Common myeloid progenitor, CD34-positive (primary cell): ENCODE results near the gene TBC1D22B.

Experiments used
- CTCF ChIA-PET: fragments of 350-600 bp; sonication (Branson Sonifier 250); formaldehyde crosslinking; loops from one replicate; lab custom pipeline; 2021; ENCODE audit warnings: antibody characterized with exemption; lab: Charles Lee
- POLR2A ChIA-PET: fragments of 350-600 bp; sonication (Branson Sonifier 250); formaldehyde crosslinking; loops from one replicate; lab custom pipeline; 2021; ENCODE audit warnings: antibody characterized with exemption; lab: Charles Lee
- DNase-seq, 3 donors: peaks; one replicate each; pipeline versions ENCODE4 v3.0.0 to v3.0.0-alpha.2; 2013
- H3K27ac ChIP-seq, 2 experiments: 1 replicate in 1 of 2; 2 replicates in 1 of 2; pipeline ENCODE4 v1.7.0; 2013; ENCODE audit warnings: inconsistent platforms in 2 of 2, low read length in 2 of 2, mild to moderate bottlenecking in 2 of 2, low read depth in 1 of 2, moderate library complexity in 1 of 2; ENCODE audit not compliant: severe bottlenecking in 2 of 2, insufficient read depth in 1 of 2, poor library complexity in 1 of 2
- H3K27me3 ChIP-seq, 5 experiments: replicated peaks in 2 of 5; 1 replicate in 3 of 5; 2 replicates in 2 of 5; pipeline versions ENCODE4 v1.6.1 to v1.7.0; 2013; ENCODE audit warnings: low read length in 4 of 5, mild to moderate bottlenecking in 2 of 5, moderate library complexity in 2 of 5, inconsistent platforms in 1 of 5; ENCODE audit not compliant: insufficient read depth in 5 of 5, control insufficient read depth in 4 of 5
- H3K36me3 ChIP-seq, 4 experiments: 1 replicate in 2 of 4; 2 replicates in 2 of 4; pipeline versions ENCODE4 v1.6.1 to v1.7.0; 2013; ENCODE audit warnings: low read length in 3 of 4, control low read depth in 1 of 4, mild to moderate bottlenecking in 1 of 4; ENCODE audit not compliant: control insufficient read depth in 4 of 4, insufficient read depth in 4 of 4
- H3K4me1 ChIP-seq, 4 experiments: 1 replicate in 3 of 4; 2 replicates in 1 of 4; pipeline versions ENCODE4 v1.6.1 to v1.7.1; 2013; ENCODE audit warnings: low read length in 3 of 4, mild to moderate bottlenecking in 3 of 4, control low read depth in 1 of 4, inconsistent platforms in 1 of 4, moderate library complexity in 1 of 4; ENCODE audit not compliant: control insufficient read depth in 4 of 4, insufficient read depth in 4 of 4; ENCODE audit errors: control extremely low read depth in 1 of 4
- H3K4me3 ChIP-seq, 7 experiments: 1 replicate in 4 of 7; 2 replicates in 3 of 7; pipeline versions ENCODE4 v1.5.1 to v1.7.0; 2013; ENCODE audit warnings: mild to moderate bottlenecking in 7 of 7, low read length in 6 of 7, moderate library complexity in 6 of 7, inconsistent platforms in 2 of 7, low read depth in 2 of 7, control low read depth in 1 of 7; ENCODE audit not compliant: insufficient read depth in 4 of 7, control insufficient read depth in 1 of 7; ENCODE audit errors: extremely low read depth in 1 of 7
- H3K9me3 ChIP-seq, 5 experiments: 1 replicate in 4 of 5; 2 replicates in 1 of 5; pipeline versions ENCODE4 v1.6.1 to v1.7.1; 2013; ENCODE audit warnings: low read length in 4 of 5, mild to moderate bottlenecking in 2 of 5, inconsistent platforms in 1 of 5, low read depth in 1 of 5, moderate library complexity in 1 of 5; ENCODE audit not compliant: control insufficient read depth in 4 of 5, insufficient read depth in 2 of 5; ENCODE audit errors: control extremely low read depth in 1 of 5
- WGBS: methylation state at CpG from one replicate; pipeline ENCODE4 v1.1.5; 2013; ENCODE audit not compliant: insufficient coverage; 5-methylcytosine and 5-hydroxymethylcytosine counted together

Gene TBC1D22B

DNA sequence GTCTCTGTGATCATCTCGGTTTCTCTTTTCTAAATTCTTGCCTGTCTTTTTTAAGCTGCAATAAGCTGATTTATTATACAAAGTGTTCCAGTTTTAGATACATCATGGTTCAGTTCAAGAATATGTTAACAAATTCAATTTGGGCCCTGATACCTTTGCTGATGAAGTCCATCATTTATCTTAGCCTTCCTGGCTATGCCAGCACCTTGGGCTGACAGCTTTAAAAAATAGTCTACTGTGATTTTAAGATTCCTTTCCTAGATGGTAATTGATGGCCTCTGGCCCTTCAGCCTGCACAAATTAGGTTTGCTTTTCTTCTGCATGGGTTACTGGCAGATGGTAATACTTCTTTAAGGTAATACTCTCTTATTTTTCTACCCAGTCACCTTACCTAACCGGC is 7.4 kb downstream of the TBC1D22B start:
- ChIA-PET CTCF (no interaction called here), POLR2A (no interaction called here)
- no peak for DNase-seq
- no peaks in the 10 kb centered on the region for H3K9me3 ChIP-seq
- no peaks in the 10 kb centered on the region for H3K27me3 ChIP-seq
- H3K36me3 ChIP-seq: peaks cover 0 to 4% (median 2%) of the 10 kb centered on the region in 4 experiments
- no peak overlapping the region for H3K27ac ChIP-seq
- H3K4me3 ChIP-seq: peak overlapping the region in 1 of 7 experiments; percentile 32
- H3K4me1 ChIP-seq: peaks cover 7 to 18% (median 17%) of the 10 kb centered on the region in 4 experiments
- WGBS: no CpG with 5 or more reads among the region's 2 CpGs

DNA sequence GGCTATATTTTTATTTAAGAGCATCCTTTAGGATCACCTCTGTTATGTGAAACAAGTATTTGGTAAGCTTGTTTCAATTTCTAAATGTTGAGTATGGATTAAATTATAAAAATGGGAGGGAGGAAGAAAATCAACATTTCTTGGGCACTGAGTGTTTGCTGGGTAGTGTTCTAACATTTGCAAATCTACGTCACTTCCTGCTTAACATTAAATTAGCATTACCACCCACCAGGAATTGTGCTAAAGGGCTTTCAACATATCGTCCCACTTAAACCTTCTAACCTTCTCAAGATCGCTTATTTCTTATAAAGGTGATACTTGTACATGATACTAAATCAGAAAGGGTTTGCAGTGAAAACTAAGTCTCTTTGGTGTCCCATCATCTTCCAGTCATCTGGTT is 8.3 kb downstream of the TBC1D22B start:
- H3K4me3 ChIP-seq: no peak overlapping the region
- ChIA-PET POLR2A (no interaction called here), CTCF (no interaction called here)
- peaks cover 0 to 7% (median 4%) of the 10 kb centered on the region in 4 experiments for H3K36me3 ChIP-seq
- 100% methylated on average over 1 of the region's 3 CpGs for WGBS
- no peaks in the 10 kb centered on the region for H3K9me3 ChIP-seq
- peaks cover 6 to 16% (median 10%) of the 10 kb centered on the region in 4 experiments for H3K4me1 ChIP-seq
- no peaks in the 10 kb centered on the region for H3K27me3 ChIP-seq
- no peak for DNase-seq
- no peak overlapping the region for H3K27ac ChIP-seq

DNA sequence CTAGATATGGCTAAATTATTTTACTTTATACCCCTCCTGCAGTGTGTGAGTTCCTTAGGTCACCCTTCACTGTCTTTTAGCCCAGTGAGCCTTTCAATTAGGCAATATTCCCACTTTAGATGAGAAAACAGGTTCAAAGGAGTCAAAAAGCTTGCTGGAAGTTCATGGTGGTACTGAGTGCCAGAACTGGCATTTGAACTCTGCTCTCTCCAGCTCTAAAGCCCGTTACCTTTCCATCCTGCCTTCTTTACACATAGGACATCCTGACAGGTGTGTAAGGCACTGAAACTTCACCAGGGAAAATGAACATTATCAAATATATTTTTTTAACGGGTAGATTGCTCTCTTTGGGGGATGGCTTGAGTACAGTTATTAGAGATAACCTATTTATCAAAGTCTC is 11.5 kb downstream of the TBC1D22B start:
- Histone ChIP-seq H3K27ac (no peak overlapping the region), H3K4me1 (peaks cover 6 to 29% (median 11%) of the 10 kb centered on the region in 4 experiments), H3K27me3 (no peaks in the 10 kb centered on the region), H3K36me3 (peaks cover 0 to 7% (median 3%) of the 10 kb centered on the region in 4 experiments), H3K9me3 (no peaks in the 10 kb centered on the region), H3K4me3 (no peak overlapping the region)
- POLR2A ChIA-PET: no interaction called here
- CTCF ChIA-PET: interaction anchor here (0.9 kb wide), 1 partner anchor 14 kb away, joined by 3 read pairs; no protein-coding TSS in a partner anchor
- no peak for DNase-seq
- no CpG with 5 or more reads among the region's 2 CpGs for WGBS

DNA sequence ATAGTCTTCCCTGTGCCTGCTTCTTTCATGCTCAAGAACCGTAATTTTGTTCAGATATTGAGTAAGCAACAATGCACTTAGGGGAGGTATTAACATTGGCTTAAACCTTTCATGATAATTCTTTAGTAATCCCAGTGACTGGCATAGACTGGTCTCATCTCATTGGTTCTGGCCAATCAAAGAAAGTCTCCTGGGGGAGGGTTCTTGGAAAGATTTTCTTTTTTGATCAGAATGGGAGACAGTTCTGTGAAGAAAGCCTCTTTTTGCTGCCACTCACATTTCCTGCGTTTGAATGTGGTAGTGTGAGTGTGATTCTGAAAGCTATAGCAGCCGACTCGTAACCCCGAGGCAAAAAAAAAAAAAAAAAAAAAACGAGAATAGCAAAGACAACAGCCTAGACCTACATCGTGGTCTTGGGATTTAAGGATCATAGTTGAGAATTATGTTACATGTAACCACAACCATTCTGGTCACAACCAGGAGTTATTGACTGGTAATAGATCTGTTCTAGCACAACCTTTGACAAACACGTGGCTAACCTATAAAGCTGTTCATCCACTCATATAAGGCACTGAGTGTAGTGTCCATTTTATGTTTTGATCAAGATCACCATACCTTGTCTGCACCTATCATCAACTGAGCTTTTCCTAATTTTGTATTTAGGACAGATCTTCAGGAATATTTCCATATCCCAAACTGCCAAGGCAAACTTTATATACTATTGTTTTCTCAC is 15.4 kb downstream of the TBC1D22B start:
- Histone ChIP-seq H3K4me1 (peaks cover 3 to 38% (median 12%) of the 10 kb centered on the region in 4 experiments), H3K27ac (no peak overlapping the region), H3K36me3 (peaks cover 0 to 9% (median 2%) of the 10 kb centered on the region in 4 experiments), H3K27me3 (no peaks in the 10 kb centered on the region), H3K9me3 (no peaks in the 10 kb centered on the region), H3K4me3 (peak overlapping the region in 1 of 7 experiments; percentile 2)
- POLR2A ChIA-PET: interaction anchor here (1.4 kb wide), 1 partner anchor 15 kb away, joined by 4 read pairs; the partner anchor contains the start of genes TBC1D22B and TMEM217
- no peak for DNase-seq
- CTCF ChIA-PET: interaction anchor here (0.8 to 1.9 kb wide), 2 partner anchors 30 to 63 kb away, joined by 3 to 5 read pairs; no protein-coding TSS in a partner anchor
- 80% methylated on average over 2 of the region's 8 CpGs for WGBS

DNA sequence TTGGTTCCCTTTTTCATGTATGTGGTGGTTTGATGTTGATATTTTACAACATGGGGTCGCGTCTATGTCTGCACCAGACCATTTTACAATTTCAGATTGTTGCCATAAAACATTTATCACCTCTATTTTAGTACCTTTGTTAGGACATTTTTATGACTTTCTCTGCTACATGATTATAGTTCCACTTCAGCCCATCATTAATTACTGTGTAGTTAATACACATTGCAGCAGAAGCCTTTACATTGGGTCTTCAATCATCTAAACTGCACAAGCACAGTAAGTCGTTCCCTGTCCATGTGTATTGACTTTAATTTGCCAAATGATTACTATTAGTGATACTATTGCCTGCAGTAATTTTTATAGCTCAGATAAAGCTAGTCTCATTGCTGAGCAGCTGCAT is 16.1 kb downstream of the TBC1D22B start:
- POLR2A ChIA-PET: interaction anchor here (1.4 kb wide), 1 partner anchor 16 kb away, joined by 4 read pairs; the partner anchor contains the start of genes TBC1D22B and TMEM217
- CTCF ChIA-PET: interaction anchor here (0.8 to 1.9 kb wide), 3 partner anchors 12 to 64 kb away, joined by 3 to 5 read pairs (median 3); no protein-coding TSS in a partner anchor
- peak in 1 of 3 donors; percentile 20 for DNase-seq
- WGBS: no CpG with 5 or more reads among the region's 3 CpGs
- H3K4me1 ChIP-seq: peaks cover 3 to 45% (median 16%) of the 10 kb centered on the region in 4 experiments
- no peaks in the 10 kb centered on the region for H3K27me3 ChIP-seq
- H3K4me3 ChIP-seq: no peak overlapping the region
- no peak overlapping the region for H3K27ac ChIP-seq
- H3K36me3 ChIP-seq: peaks cover 0 to 9% (median 2%) of the 10 kb centered on the region in 4 experiments
- H3K9me3 ChIP-seq: no peaks in the 10 kb centered on the region

DNA sequence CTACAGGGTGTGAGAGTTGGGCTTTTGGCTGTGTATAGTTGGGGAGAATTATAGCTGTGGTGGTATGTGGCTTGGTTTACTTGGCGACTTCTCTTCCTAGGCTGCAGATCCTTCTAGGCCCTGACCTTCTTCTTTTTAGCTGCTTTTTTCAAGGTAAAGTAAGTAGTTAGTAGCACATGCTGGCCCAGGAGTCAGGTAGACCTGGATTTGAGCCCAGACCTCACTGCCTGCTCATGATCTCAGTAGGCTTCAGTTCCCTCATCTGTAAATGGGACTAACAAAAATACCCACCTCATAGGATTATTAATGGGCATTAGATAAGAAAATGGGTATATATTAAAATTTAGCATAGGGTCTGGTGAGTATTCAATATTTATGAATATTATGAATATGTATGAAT is 17.8 kb downstream of the TBC1D22B start:
- WGBS: no CpG with 5 or more reads among the region's 1 CpG
- Histone ChIP-seq H3K27ac (no peak overlapping the region), H3K9me3 (no peaks in the 10 kb centered on the region), H3K27me3 (no peaks in the 10 kb centered on the region), H3K4me3 (no peak overlapping the region), H3K36me3 (peaks cover 0 to 10% (median 8%) of the 10 kb centered on the region in 4 experiments), H3K4me1 (peaks cover 11 to 62% (median 20%) of the 10 kb centered on the region in 4 experiments)
- POLR2A ChIA-PET: interaction anchor here (0.7 kb wide), 1 partner anchor 55 kb away, joined by 3 read pairs; no protein-coding TSS in a partner anchor
- DNase-seq: no peak
- CTCF ChIA-PET: no interaction called here
